HepG2 (cell line): Measurements from ENCODE around the gene STH. TPM values are rescaled to one million over a fixed set of nuclear protein-coding genes. Genes with fewer than 3 reads are reported as not detected.

Source experiments
- ATAC-seq: fragments of 200-7000 bp; cut with Tn5 transposase; 3 replicates; pipeline ENCODE4 v1.9.1; 2020; ENCODE audit warnings: mild to moderate bottlenecking, moderate library complexity
- BruUV-seq: library from RNA; stranded (reverse); fragments of 400-500 nt; replicated peaks from 2 replicates; lab custom pipeline; 2021; lab: Mats Ljungman, UMichigan
- CTCF ChIA-PET: fragments of 300-600 bp; formaldehyde crosslinking; extraction: SDS; loops from one replicate; lab custom pipeline; 2021; ENCODE audit warnings: low total read pairs, inconsistent platforms, low intra/inter-chr PET ratio; lab: Yijun Ruan, JAX
- POLR2A ChIA-PET: fragments of 350-600 bp; sonication (Branson Sonifier 250); formaldehyde crosslinking; loops from one replicate; lab custom pipeline; 2020; ENCODE audit warnings: antibody characterized with exemption, inconsistent platforms; lab: Yijun Ruan, JAX
- DNase-seq: peaks from one replicate; pipeline ENCODE4 v3.0.0-alpha.2; 2015; ENCODE audit warnings: low spot score
- FAIRE-seq: peaks from 3 replicates; lab custom pipeline; 2011; peaks lifted over from hg19 to GRCh38; lab: Jason Lieb, UNC
- H2AFZ ChIP-seq: one replicate; pipeline ENCODE4 v1.6.1; 2011; ENCODE audit warnings: low read length, inconsistent platforms
- H3K27ac ChIP-seq: fragments of 300-600 bp; 3 replicates; pipeline ENCODE4 v1.8.0; 2011; ENCODE audit warnings: mixed run types, mild to moderate bottlenecking, mixed read lengths, low read length, inconsistent platforms; ENCODE audit not compliant: insufficient read depth; ENCODE audit errors: extremely low read length
- H3K27me3 ChIP-seq, 2 experiments: fragments of 200-600 bp in 1 of 2; 2 replicates in 1 of 2; 3 replicates in 1 of 2; pipeline versions ENCODE4 v1.6.0 to v1.8.0; 2011; ENCODE audit warnings: low read length in 2 of 2, mild to moderate bottlenecking in 2 of 2, moderate library complexity in 2 of 2, inconsistent platforms in 1 of 2; ENCODE audit not compliant: insufficient read depth in 2 of 2, control insufficient read depth in 1 of 2
- H3K36me3 ChIP-seq, 2 experiments: fragments of 200-600 bp in 1 of 2; replicated peaks in 1 of 2; 2 replicates in 1 of 2; 3 replicates in 1 of 2; pipeline versions ENCODE4 v1.5.1 to v1.8.0; 2011; ENCODE audit warnings: low read length in 2 of 2, inconsistent platforms in 1 of 2; ENCODE audit not compliant: insufficient read depth in 2 of 2, control insufficient read depth in 1 of 2
- H3K4me1 ChIP-seq: 2 replicates; pipeline ENCODE4 v1.5.1; 2012; ENCODE audit warnings: low read length, inconsistent platforms; ENCODE audit not compliant: insufficient read depth
- H3K4me2 ChIP-seq: 2 replicates; pipeline ENCODE4 v1.6.0; 2011; ENCODE audit warnings: low read depth, low read length, inconsistent platforms
- H3K4me3 ChIP-seq, 3 experiments: fragments of 200-600 bp in 1 of 3; sonication (generic), shearing (Covaris generic) in 1 of 3; replicated peaks in 1 of 3; 2 replicates each; pipeline ENCODE4 v1.5.1; 2011 to 2016; ENCODE audit warnings: low read length in 3 of 3, inconsistent platforms in 2 of 3, low read depth in 2 of 3, mild to moderate bottlenecking in 2 of 3, control low read depth in 1 of 3, mixed read lengths in 1 of 3; ENCODE audit not compliant: insufficient read depth in 1 of 3
- H3K79me2 ChIP-seq: one replicate; pipeline ENCODE4 v1.6.1; 2011; ENCODE audit warnings: low read length, inconsistent platforms; ENCODE audit not compliant: insufficient read depth
- H3K9ac ChIP-seq: 2 replicates; pipeline ENCODE4 v1.6.0; 2011; ENCODE audit warnings: mild to moderate bottlenecking, low read depth, low read length, inconsistent platforms; ENCODE audit not compliant: insufficient read depth
- H3K9me3 ChIP-seq: 2 replicates; pipeline ENCODE4 v1.5.1; 2012; ENCODE audit warnings: mild to moderate bottlenecking, low read length
- H4K20me1 ChIP-seq: 2 replicates; pipeline ENCODE4 v1.6.0; 2011; ENCODE audit warnings: inconsistent platforms, mild to moderate bottlenecking, low read length, moderate library complexity; ENCODE audit not compliant: insufficient read depth
- ELF1 ChIP-seq: sonication (generic); formaldehyde crosslinking; IDR thresholded peaks from 2 replicates; pipeline ENCODE4 v1.4.0; 2020; ENCODE audit warnings: missing genetic modification reagents
- GATAD1 ChIP-seq: IDR thresholded peaks from 2 replicates; pipeline ENCODE4 v1.6.1; 2016; ENCODE audit warnings: missing genetic modification reagents, missing compliant biosample characterization
- HOXA9 ChIP-seq: sonication (generic); formaldehyde crosslinking; IDR thresholded peaks from 2 replicates; pipeline ENCODE4 v1.8.1; 2022; ENCODE audit warnings: missing genetic modification reagents, mild to moderate bottlenecking, moderate library complexity, borderline replicate concordance
- JUN ChIP-seq: sonication (generic); formaldehyde crosslinking; IDR thresholded peaks from 2 replicates; pipeline ENCODE4 v1.4.0; 2020; ENCODE audit warnings: mild to moderate bottlenecking, missing genetic modification reagents
- KMT2A ChIP-seq: sonication (generic); formaldehyde crosslinking; IDR thresholded peaks from 2 replicates; pipeline ENCODE4 v1.4.0; 2020; ENCODE audit warnings: missing genetic modification reagents
- MED8 ChIP-seq: sonication (generic); formaldehyde crosslinking; IDR thresholded peaks from 2 replicates; pipeline ENCODE4 v1.8.1; 2023; ENCODE audit warnings: mild to moderate bottlenecking, missing genetic modification reagents; ENCODE audit not compliant: insufficient replicate concordance
- NFRKB ChIP-seq: fragments of 450-650 bp; IDR thresholded peaks from 2 replicates; pipeline ENCODE4 v1.6.1; 2017
- SMAD9 ChIP-seq: sonication (generic); formaldehyde crosslinking; IDR thresholded peaks from 2 replicates; pipeline ENCODE4 v1.5.1; 2020; ENCODE audit warnings: mild to moderate bottlenecking, missing genetic modification reagents
- ZC3H4 ChIP-seq: sonication (generic); formaldehyde crosslinking; IDR thresholded peaks from 2 replicates; pipeline ENCODE4 v1.4.0; 2020; ENCODE audit warnings: missing genetic modification reagents, borderline replicate concordance
- ZNF225 ChIP-seq: sonication (generic); formaldehyde crosslinking; IDR thresholded peaks from 2 replicates; pipeline ENCODE4 v1.4.0; 2020; ENCODE audit warnings: mild to moderate bottlenecking, missing genetic modification reagents
- ZNF24 ChIP-seq: fragments of 450-650 bp; IDR thresholded peaks from 2 replicates; pipeline ENCODE4 v1.6.1; 2017; ENCODE audit warnings: antibody characterized with exemption, mild to moderate bottlenecking
- ZNF761 ChIP-seq: sonication (generic); formaldehyde crosslinking; conservative IDR thresholded peaks from 2 replicates; pipeline ENCODE4 v1.4.0; 2020; ENCODE audit warnings: mild to moderate bottlenecking, missing genetic modification reagents
- ZNF891 ChIP-seq: sonication (generic); formaldehyde crosslinking; IDR thresholded peaks from 2 replicates; pipeline ENCODE4 v1.5.0; 2020; ENCODE audit warnings: mild to moderate bottlenecking, missing genetic modification reagents
- ZSCAN22 ChIP-seq: sonication (generic); formaldehyde crosslinking; IDR thresholded peaks from 2 replicates; pipeline ENCODE4 v1.4.0; 2020; ENCODE audit warnings: mild to moderate bottlenecking, missing genetic modification reagents
- WGBS: methylation state at CpG from one replicate; pipeline ENCODE4 v1.1.6; 2017; ENCODE audit warnings: low lambda C conversion rate; 5-methylcytosine and 5-hydroxymethylcytosine counted together
- in situ Hi-C: cut with HindIII; loops from 2 replicates; pipeline ENCODE4 v1.10.0; 2017; ENCODE audit warnings: low pct_unique_long_range_greater_than_20kb; ENCODE audit not compliant: extremely low pct_ligation_motif_present
- intact Hi-C: fragments of 100-400 bp; cut with micrococcal nuclease; formaldehyde crosslinking; loops from one replicate; pipeline ENCODE4 v1.10.0; 2022; ENCODE audit not compliant: unreplicated experiment
- polyA plus RNA-seq, 8 experiments: library from polyadenylated mRNA; depleted of rRNA in 3 of 8; stranded (reverse) in 7 of 8; unstranded in 1 of 8; fragments of >200 nt; fragmentation: Illumina TruSeq in 4 of 8; extraction: Trizol in 4 of 8; gene quantifications; 2 replicates each; pipeline versions ENCODE4 v1.2.1 to v1.2.3, GENCODE V29; 2011 to 2016; ENCODE audit warnings: low read depth in 4 of 8, missing spikeins in 1 of 8, mixed read lengths in 1 of 8; ENCODE audit not compliant: insufficient read depth in 1 of 8
- total RNA-seq, 5 experiments: library from RNA; depleted of rRNA; stranded (reverse); fragments of >200 nt; fragmentation: Illumina TruSeq; extraction: Trizol; gene quantifications; 2 replicates each; pipeline ENCODE4 v1.2.3, GENCODE V29; 2016; ENCODE audit warnings: low read depth in 1 of 5
- TF ChIP-seq, protein P1 (sequence below): sonication (generic); formaldehyde crosslinking; IDR thresholded peaks from 2 replicates; pipeline ENCODE4 v1.5.0; 2020; ENCODE audit warnings: mild to moderate bottlenecking, missing genetic modification reagents
- TF ChIP-seq, protein P2 (sequence below): sonication (generic); formaldehyde crosslinking; IDR thresholded peaks from 2 replicates; pipeline ENCODE4 v1.5.0; 2020; ENCODE audit warnings: mild to moderate bottlenecking, missing genetic modification reagents

Gene STH
- total and polyA plus RNA-seq, 2 of the 13 experiments (the other 11 are each of a cell fraction or from before 2014, with no cell fraction given): not detected

DNA sequence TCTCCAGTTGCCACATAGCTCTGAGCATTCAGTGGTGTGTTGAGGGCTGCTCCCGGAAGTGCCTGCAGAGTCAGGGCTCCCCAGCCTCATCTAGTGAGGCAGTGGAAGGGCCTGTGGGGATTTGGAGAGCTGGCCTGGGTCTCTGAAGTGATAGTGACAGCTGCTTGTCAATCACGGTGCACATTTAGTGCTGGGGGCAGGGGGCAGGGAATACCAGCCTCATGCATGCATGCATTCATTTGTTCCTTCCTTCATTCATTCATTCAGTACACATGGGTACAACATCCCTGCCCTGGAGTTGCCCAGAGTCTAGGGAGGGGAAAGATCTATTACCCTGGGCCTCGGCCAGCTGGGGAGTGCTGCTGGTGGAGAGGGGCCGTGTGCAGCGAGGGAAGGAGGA is 11.3 kb upstream of the STH start:
- H3K27ac ChIP-seq: no peak overlapping the region
- H3K9ac ChIP-seq: no peak overlapping the region
- H3K9me3 ChIP-seq: no peaks in the 10 kb centered on the region
- FAIRE-seq (no peak), ATAC-seq (peak; percentile 39; the same call in 2 of the 3 replicates), DNase-seq (no peak)
- no peak overlapping the region for H2AFZ ChIP-seq
- no peaks in the 10 kb centered on the region for H4K20me1 ChIP-seq
- CTCF ChIA-PET: no interaction called here
- no peak for TF ChIP-seq ZSCAN22 (CRISPR knock-in tag)
- TF ChIP-seq, protein P1, sequence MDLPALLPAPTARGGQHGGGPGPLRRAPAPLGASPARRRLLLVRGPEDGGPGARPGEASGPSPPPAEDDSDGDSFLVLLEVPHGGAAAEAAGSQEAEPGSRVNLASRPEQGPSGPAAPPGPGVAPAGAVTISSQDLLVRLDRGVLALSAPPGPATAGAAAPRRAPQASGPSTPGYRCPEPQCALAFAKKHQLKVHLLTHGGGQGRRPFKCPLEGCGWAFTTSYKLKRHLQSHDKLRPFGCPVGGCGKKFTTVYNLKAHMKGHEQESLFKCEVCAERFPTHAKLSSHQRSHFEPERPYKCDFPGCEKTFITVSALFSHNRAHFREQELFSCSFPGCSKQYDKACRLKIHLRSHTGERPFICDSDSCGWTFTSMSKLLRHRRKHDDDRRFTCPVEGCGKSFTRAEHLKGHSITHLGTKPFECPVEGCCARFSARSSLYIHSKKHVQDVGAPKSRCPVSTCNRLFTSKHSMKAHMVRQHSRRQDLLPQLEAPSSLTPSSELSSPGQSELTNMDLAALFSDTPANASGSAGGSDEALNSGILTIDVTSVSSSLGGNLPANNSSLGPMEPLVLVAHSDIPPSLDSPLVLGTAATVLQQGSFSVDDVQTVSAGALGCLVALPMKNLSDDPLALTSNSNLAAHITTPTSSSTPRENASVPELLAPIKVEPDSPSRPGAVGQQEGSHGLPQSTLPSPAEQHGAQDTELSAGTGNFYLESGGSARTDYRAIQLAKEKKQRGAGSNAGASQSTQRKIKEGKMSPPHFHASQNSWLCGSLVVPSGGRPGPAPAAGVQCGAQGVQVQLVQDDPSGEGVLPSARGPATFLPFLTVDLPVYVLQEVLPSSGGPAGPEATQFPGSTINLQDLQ (CRISPR knock-in tag): no peak
- TF ChIP-seq HOXA9 (CRISPR knock-in tag): no peak
- TF ChIP-seq NFRKB: no peak
- no peak for TF ChIP-seq SMAD9 (CRISPR knock-in tag)
- no peak for TF ChIP-seq ZC3H4 (CRISPR knock-in tag)
- TF ChIP-seq GATAD1 (CRISPR knock-in tag): no peak
- no peak for TF ChIP-seq ZNF225 (CRISPR knock-in tag)
- no peak for TF ChIP-seq MED8
- TF ChIP-seq ZNF891: 0 out of 2 replicates have a peak, but pooled peaks have one; percentile 46
- TF ChIP-seq KMT2A (CRISPR knock-in tag): no peak
- TF ChIP-seq ZNF761 (CRISPR knock-in tag): no peak
- TF ChIP-seq ELF1 (CRISPR knock-in tag): peak; percentile 77
- TF ChIP-seq, protein P2, sequence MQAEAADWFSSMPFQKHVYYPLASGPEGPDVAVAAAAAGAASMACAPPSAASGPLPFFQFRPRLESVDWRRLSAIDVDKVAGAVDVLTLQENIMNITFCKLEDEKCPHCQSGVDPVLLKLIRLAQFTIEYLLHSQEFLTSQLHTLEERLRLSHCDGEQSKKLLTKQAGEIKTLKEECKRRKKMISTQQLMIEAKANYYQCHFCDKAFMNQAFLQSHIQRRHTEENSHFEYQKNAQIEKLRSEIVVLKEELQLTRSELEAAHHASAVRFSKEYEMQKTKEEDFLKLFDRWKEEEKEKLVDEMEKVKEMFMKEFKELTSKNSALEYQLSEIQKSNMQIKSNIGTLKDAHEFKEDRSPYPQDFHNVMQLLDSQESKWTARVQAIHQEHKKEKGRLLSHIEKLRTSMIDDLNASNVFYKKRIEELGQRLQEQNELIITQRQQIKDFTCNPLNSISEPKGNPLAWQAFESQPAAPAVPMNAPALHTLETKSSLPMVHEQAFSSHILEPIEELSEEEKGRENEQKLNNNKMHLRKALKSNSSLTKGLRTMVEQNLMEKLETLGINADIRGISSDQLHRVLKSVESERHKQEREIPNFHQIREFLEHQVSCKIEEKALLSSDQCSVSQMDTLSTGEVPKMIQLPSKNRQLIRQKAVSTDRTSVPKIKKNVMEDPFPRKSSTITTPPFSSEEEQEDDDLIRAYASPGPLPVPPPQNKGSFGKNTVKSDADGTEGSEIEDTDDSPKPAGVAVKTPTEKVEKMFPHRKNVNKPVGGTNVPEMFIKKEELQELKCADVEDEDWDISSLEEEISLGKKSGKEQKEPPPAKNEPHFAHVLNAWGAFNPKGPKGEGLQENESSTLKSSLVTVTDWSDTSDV (CRISPR knock-in tag): no peak
- TF ChIP-seq JUN (CRISPR knock-in tag): no peak
- TF ChIP-seq ZNF24: peak; percentile 83
- H3K4me2 ChIP-seq: no peak overlapping the region
- BruUV-seq: no TSS peak
- H3K79me2 ChIP-seq: no peaks in the 10 kb centered on the region
- H3K4me3 ChIP-seq: no peak overlapping the region
- H3K27me3 ChIP-seq: peaks cover 0 to 9% of the 10 kb centered on the region in 2 experiments; a peak in 1 of 5 replicates
- peaks cover 38% of the 10 kb centered on the region for H3K4me1 ChIP-seq
- 51% methylated on average over 5 of the region's 5 CpGs for WGBS
- no peaks in the 10 kb centered on the region for H3K36me3 ChIP-seq
- in situ Hi-C loops: no loop called here
- POLR2A ChIA-PET: interaction anchor here (1.4 kb wide), 1 partner anchor 17 kb away, joined by 4 read pairs; no protein-coding TSS in a partner anchor
- intact Hi-C loops: no loop called here
